Stimulated activated CD4-positive, alpha-beta T cell treated with anti-CD3 and anti-CD28 coated beads, TNF-alpha, amount 100 ng/mL, for 48 hours (primary cell): ENCODE measurements around the gene OR4C12.
"Not testable (repeated sequence)": the region's sequence is repeated elsewhere in the genome, so short reads cannot be mapped to it uniquely, and the experiment has no call there.

Experiments
- DNase-seq, 3 donors: peaks; one replicate each; pipeline ENCODE4 v3.0.0-alpha.2; 2020; ENCODE audit warnings: low read depth in 3 of 3

Gene OR4C12

GRCh38 chr11:49982435-49982834, at the start of gene OR4C12:
TSS of gene OR4C12 (minus strand) at chr11:49982535. CDS start at chr11:49982501, 34 bp downstream.
- DNase-seq, result not testable (repeated sequence)

- DNase-seq, result no peak
Measured at GRCh38 chr11:50030193-50030592, 47.9 kb upstream of the OR4C12 start.

GRCh38 chr11:49995565-49995964, 13.2 kb upstream of the OR4C12 start:
- DNase-seq, result peak in 2 of 3 donors; percentile 16 to 36

GRCh38 chr11:49973439-49973838, 8.9 kb downstream of the OR4C12 start:
- DNase-seq, result not testable (repeated sequence)

GRCh38 chr11:49952091-49952490, 30.2 kb downstream of the OR4C12 start, which contains the start of gene OR4C13:
TSS of gene OR4C13 (plus strand) at chr11:49952391. CDS start at chr11:49952423, 32 bp downstream.
- DNase-seq, result no peak

- not testable (repeated sequence) for DNase-seq
Measured at GRCh38 chr11:49948701-49949100, 33.6 kb downstream of the OR4C12 start.
